ENCODE results near the gene IST1.
A peak's percentile ranks its signal among the peaks of the same experiment; 100 is the strongest.
"Not testable (repeated sequence)": the region's sequence is repeated elsewhere in the genome, so short reads cannot be mapped to it uniquely, and the experiment has no call there.

The IST1 gene

GRCh38 chr16:71882505-71883167, 12.7 kb upstream of the IST1 start:
- peak in 1 of 2 donors; percentile 58 for DNase-seq

- peak in 1 of 2 donors; percentile 38 for DNase-seq
These were observed 12.0 kb upstream of the IST1 start for GRCh38 chr16:71883168-71883848.

GRCh38 chr16:71883849-71884638, 11.3 kb upstream of the IST1 start, which contains the start of gene ZNF821:
Gene ZNF821, minus strand, starts transcription at chr16:71884182. Its CDS starts 4,236 bp downstream, at chr16:71879946.
- peak; percentile 19 to 59 for DNase-seq

- no peak for DNase-seq
These were observed 10.1 kb upstream of the IST1 start for GRCh38 chr16:71885261-71885650.

- no peak for DNase-seq
These were observed 6.2 kb upstream of the IST1 start for GRCh38 chr16:71889147-71889546.

- no peak for DNase-seq
These were observed 1.5 kb upstream of the IST1 start for GRCh38 chr16:71893888-71894228.

- DNase-seq: peak in 1 of 2 donors; percentile 34
These were observed 956 bp upstream of the IST1 start for GRCh38 chr16:71894229-71894920.

GRCh38 chr16:71895679-71896365, 491 bp downstream of the IST1 start:
- no peak for DNase-seq

- no peak for DNase-seq
These were observed 1.5 kb downstream of the IST1 start for GRCh38 chr16:71896764-71897368.

GRCh38 chr16:71899171-71899570, 3.8 kb downstream of the IST1 start:
- DNase-seq: no peak

- no peak for DNase-seq
These were observed 7.5 kb downstream of the IST1 start for GRCh38 chr16:71902656-71903365.

GRCh38 chr16:71903608-71904007, 8.3 kb downstream of the IST1 start:
- DNase-seq: no peak

GRCh38 chr16:71904239-71904638, 8.9 kb downstream of the IST1 start:
- no peak for DNase-seq

- not testable (repeated sequence) for DNase-seq
These were observed 10.4 kb downstream of the IST1 start for GRCh38 chr16:71905765-71906164.

- DNase-seq: no peak
These were observed 15.8 kb downstream of the IST1 start for GRCh38 chr16:71911121-71911520.

GRCh38 chr16:71912534-71913275, 17.4 kb downstream of the IST1 start:
- no peak for DNase-seq

GRCh38 chr16:71914802-71915201, 19.5 kb downstream of the IST1 start:
- DNase-seq: no peak

GRCh38 chr16:71915350-71915749, 20.0 kb downstream of the IST1 start:
- no peak for DNase-seq

GRCh38 chr16:71916397-71916920, 21.1 kb downstream of the IST1 start:
- no peak for DNase-seq

- no peak for DNase-seq
These were observed 22.6 kb downstream of the IST1 start for GRCh38 chr16:71917900-71918299.
